Peyer's patch (tissue), 4 donors: ENCODE results near the gene LDLRAD4. TPM values are rescaled to one million over a fixed set of nuclear protein-coding genes. Genes with fewer than 3 reads are reported as not detected.

Experiments used
- DNase-seq, 3 donors: peaks; one replicate each; pipeline ENCODE4 v3.0.0-alpha.2; 2017 to 2019
- H3K27ac ChIP-seq, 4 donors: fragments of 200-600 bp; sonication (generic); one replicate each; pipeline ENCODE4 v1.5.1; 2016 to 2019
- H3K27me3 ChIP-seq, 2 donors: fragments of 200-600 bp; sonication (generic); one replicate each; pipeline ENCODE4 v1.5.1; 2019
- H3K36me3 ChIP-seq, 3 donors: fragments of 200-600 bp; sonication (generic); one replicate each; pipeline ENCODE4 v1.5.1; 2016 to 2019
- H3K4me1 ChIP-seq, 4 donors: fragments of 200-600 bp; sonication (generic); one replicate each; pipeline ENCODE4 v1.5.1; 2016 to 2019
- H3K4me3 ChIP-seq, 4 donors: fragments of 200-600 bp; sonication (generic); 1 replicate in 3 of 4; 2 replicates in 1 of 4; pipeline ENCODE4 v1.5.1; 2016 to 2019; ENCODE audit warnings: mild to moderate bottlenecking in 1 of 4
- H3K9me3 ChIP-seq, 4 donors: fragments of 200-600 bp; sonication (generic); one replicate each; pipeline ENCODE4 v1.5.1; 2016 to 2019; ENCODE audit warnings: mild to moderate bottlenecking in 1 of 4
- CTCF ChIP-seq, 6 experiments: fragments of 450-650 bp in 4 of 6; fragments of 200-600 bp in 2 of 6; sonication (generic) in 1 of 6; IDR thresholded peaks; one replicate each; pipeline ENCODE4 v1.5.1; 2017 to 2019; ENCODE audit warnings: antibody characterized with exemption in 6 of 6, mild to moderate bottlenecking in 3 of 6, moderate library complexity in 1 of 6
- POLR2A ChIP-seq, 2 donors: fragments of 450-650 bp; IDR thresholded peaks; one replicate each; pipeline ENCODE4 v1.5.1; 2017; ENCODE audit warnings: antibody characterized with exemption in 2 of 2, mild to moderate bottlenecking in 2 of 2, moderate library complexity in 2 of 2
- total RNA-seq, 4 donors: library from RNA; depleted of rRNA; stranded (reverse); fragments of >200 nt; gene quantifications; one replicate each; pipeline ENCODE4 v1.1.0, GENCODE V29; 2016

The LDLRAD4 gene
- total RNA-seq, 4 donors from 2014 or later: 24.8 to 128 (median 50.0) TPM

- H3K9me3 ChIP-seq: no peaks in the 10 kb centered on the region
- no peak overlapping the region for H3K27ac ChIP-seq
- no peaks in the 10 kb centered on the region for H3K27me3 ChIP-seq
- TF ChIP-seq POLR2A (IDR thresholded peaks at IDR 0.05) (no peak), CTCF (IDR thresholded peaks at IDR 0.05) (no peak)
- DNase-seq: peak in 1 of 3 donors; percentile 44
- peaks cover 0 to 10% (median 0%) of the 10 kb centered on the region in 4 donors for H3K4me1 ChIP-seq
- H3K4me3 ChIP-seq: no peak overlapping the region
- no peaks in the 10 kb centered on the region for H3K36me3 ChIP-seq
These were observed 242.4 kb downstream of the LDLRAD4 start for GRCh38 chr18:13460946-13461345.

- no peak overlapping the region for H3K4me3 ChIP-seq
- no peak for DNase-seq
- H3K9me3 ChIP-seq: no peaks in the 10 kb centered on the region
- H3K27me3 ChIP-seq: no peaks in the 10 kb centered on the region
- no peaks in the 10 kb centered on the region for H3K36me3 ChIP-seq
- H3K4me1 ChIP-seq: peaks cover 0 to 10% (median 0%) of the 10 kb centered on the region in 4 donors
- no peak for TF ChIP-seq CTCF (IDR thresholded peaks at IDR 0.05)
- no peak for TF ChIP-seq POLR2A (IDR thresholded peaks at IDR 0.05)
- no peak overlapping the region for H3K27ac ChIP-seq
These were observed 242.9 kb downstream of the LDLRAD4 start for GRCh38 chr18:13461469-13461868.

- DNase-seq: no peak
- TF ChIP-seq CTCF (IDR thresholded peaks at IDR 0.05) (no peak), POLR2A (IDR thresholded peaks at IDR 0.05) (no peak)
- Histone ChIP-seq H3K9me3 (no peaks in the 10 kb centered on the region), H3K4me3 (no peak overlapping the region), H3K27me3 (no peaks in the 10 kb centered on the region), H3K36me3 (no peaks in the 10 kb centered on the region), H3K27ac (no peak overlapping the region), H3K4me1 (peaks cover 0 to 10% (median 0%) of the 10 kb centered on the region in 4 donors)
These were observed 243.4 kb downstream of the LDLRAD4 start for GRCh38 chr18:13461936-13462335.

- TF ChIP-seq POLR2A (IDR thresholded peaks at IDR 0.05): no peak
- TF ChIP-seq CTCF (IDR thresholded peaks at IDR 0.05): no peak
- H3K27me3 ChIP-seq: no peaks in the 10 kb centered on the region
- H3K4me1 ChIP-seq: peaks cover 0 to 10% (median 0%) of the 10 kb centered on the region in 4 donors
- no peak overlapping the region for H3K27ac ChIP-seq
- no peak overlapping the region for H3K4me3 ChIP-seq
- H3K9me3 ChIP-seq: no peaks in the 10 kb centered on the region
- H3K36me3 ChIP-seq: no peaks in the 10 kb centered on the region
- DNase-seq: no peak
These were observed 244.1 kb downstream of the LDLRAD4 start for GRCh38 chr18:13462686-13463085.

- Histone ChIP-seq H3K4me3 (no peak overlapping the region), H3K27me3 (no peaks in the 10 kb centered on the region), H3K4me1 (peaks cover 0 to 10% (median 0%) of the 10 kb centered on the region in 4 donors), H3K9me3 (no peaks in the 10 kb centered on the region), H3K36me3 (no peaks in the 10 kb centered on the region), H3K27ac (no peak overlapping the region)
- TF ChIP-seq POLR2A (IDR thresholded peaks at IDR 0.05): no peak
- TF ChIP-seq CTCF (IDR thresholded peaks at IDR 0.05): no peak
- DNase-seq: no peak
These were observed 245.1 kb downstream of the LDLRAD4 start for GRCh38 chr18:13463526-13464210.
